CD14-positive monocyte (primary cell): Measurements from ENCODE around the gene SPRED2. TPM values are rescaled to one million over a fixed set of nuclear protein-coding genes. Genes with fewer than 3 reads are reported as not detected.

Experiments used
- DNase-seq, 3 donors: peaks; one replicate each; pipeline ENCODE4 v3.0.0-alpha.2; 2011 to 2022
- H2AFZ ChIP-seq: 2 replicates; pipeline ENCODE4 v1.6.0; 2012; ENCODE audit warnings: mild to moderate bottlenecking, low read depth, low read length, inconsistent platforms; ENCODE audit not compliant: insufficient read depth, poor library complexity, severe bottlenecking
- H3K27ac ChIP-seq, 2 donors: 1 replicate in 1 of 2; 2 replicates in 1 of 2; pipeline ENCODE4 v1.5.1; 2012 to 2013; ENCODE audit warnings: low read length in 2 of 2, control low read depth in 1 of 2, inconsistent platforms in 1 of 2, low read depth in 1 of 2, mild to moderate bottlenecking in 1 of 2
- H3K27me3 ChIP-seq, 2 donors: one replicate each; pipeline versions ENCODE4 v1.6.0 to v1.6.1; 2011 to 2013; ENCODE audit warnings: low read length in 2 of 2; ENCODE audit not compliant: control insufficient read depth in 2 of 2, insufficient read depth in 2 of 2
- H3K36me3 ChIP-seq, 2 donors: replicated peaks in 1 of 2; 1 replicate in 1 of 2; 2 replicates in 1 of 2; pipeline versions ENCODE4 v1.5.1 to v1.6.1; 2012 to 2013; ENCODE audit warnings: low read length in 2 of 2, control low read depth in 1 of 2, inconsistent platforms in 1 of 2, mild to moderate bottlenecking in 1 of 2; ENCODE audit not compliant: insufficient read depth in 2 of 2, control insufficient read depth in 1 of 2
- H3K4me1 ChIP-seq, 2 donors: 1 replicate in 1 of 2; 2 replicates in 1 of 2; pipeline versions ENCODE4 v1.5.1 to v1.6.1; 2012 to 2013; ENCODE audit warnings: low read length in 2 of 2, control low read depth in 1 of 2, inconsistent platforms in 1 of 2, mild to moderate bottlenecking in 1 of 2, moderate library complexity in 1 of 2; ENCODE audit not compliant: insufficient read depth in 2 of 2, control insufficient read depth in 1 of 2
- H3K4me2 ChIP-seq: replicated peaks from 2 replicates; pipeline ENCODE3; 2012; ENCODE audit warnings: low read length, moderate library complexity, mild to moderate bottlenecking; ENCODE audit not compliant: poor library complexity, severe bottlenecking; ENCODE audit errors: extremely low read depth
- H3K4me3 ChIP-seq, 3 experiments: fragments of 200-600 bp in 1 of 3; sonication (generic) in 1 of 3; replicated peaks in 1 of 3; 1 replicate in 2 of 3; 2 replicates in 1 of 3; pipeline ENCODE4 v1.5.1; 2011 to 2013; ENCODE audit warnings: low read length in 3 of 3, mild to moderate bottlenecking in 3 of 3, control low read depth in 2 of 3, low read depth in 2 of 3, inconsistent platforms in 1 of 3, moderate library complexity in 1 of 3
- H3K79me2 ChIP-seq: 2 replicates; pipeline ENCODE4 v1.6.0; 2012; ENCODE audit warnings: mild to moderate bottlenecking, control low read depth, inconsistent platforms, low read length, moderate library complexity; ENCODE audit not compliant: insufficient read depth
- H3K9ac ChIP-seq: 2 replicates; pipeline ENCODE4 v1.6.0; 2017; ENCODE audit warnings: low read length, mild to moderate bottlenecking; ENCODE audit not compliant: insufficient read depth, poor library complexity, severe bottlenecking
- H3K9me3 ChIP-seq, 2 donors: replicated peaks in 1 of 2; 1 replicate in 1 of 2; 2 replicates in 1 of 2; pipeline versions ENCODE4 v1.5.1 to v1.6.1; 2012 to 2013; ENCODE audit warnings: low read length in 2 of 2, control low read depth in 1 of 2; ENCODE audit not compliant: control insufficient read depth in 1 of 2, insufficient read depth in 1 of 2
- H4K20me1 ChIP-seq: 2 replicates; pipeline ENCODE4 v1.6.0; 2012; ENCODE audit warnings: mild to moderate bottlenecking, low read length, control low read depth, moderate library complexity; ENCODE audit not compliant: insufficient read depth
- H3K27ac Mint-ChIP-seq, 7 donors: one replicate each; pipeline ENCODE4 v1.8.0; 2020; ENCODE audit warnings: mild to moderate bottlenecking in 7 of 7, mixed read lengths in 7 of 7, moderate library complexity in 6 of 7, inconsistent platforms in 2 of 7
- H3K27me3 Mint-ChIP-seq, 3 donors: one replicate each; pipeline ENCODE4 v1.8.0; 2021 to 2022; ENCODE audit warnings: low read depth in 3 of 3, mild to moderate bottlenecking in 3 of 3, mixed read lengths in 3 of 3, moderate library complexity in 3 of 3, inconsistent platforms in 1 of 3
- H3K36me3 Mint-ChIP-seq, 2 donors: one replicate each; pipeline ENCODE4 v1.8.0; 2020; ENCODE audit warnings: mixed read lengths in 2 of 2, inconsistent platforms in 1 of 2, mild to moderate bottlenecking in 1 of 2
- H3K4me1 Mint-ChIP-seq: one replicate; pipeline ENCODE4 v1.8.0; 2020; ENCODE audit warnings: mild to moderate bottlenecking, mixed read lengths
- H3K4me3 Mint-ChIP-seq, 2 donors: one replicate each; pipeline ENCODE4 v1.8.0; 2020; ENCODE audit warnings: mild to moderate bottlenecking in 2 of 2, mixed read lengths in 2 of 2, moderate library complexity in 1 of 2
- H3K9me3 Mint-ChIP-seq, 7 donors: one replicate each; pipeline ENCODE4 v1.8.0; 2020 to 2022; ENCODE audit warnings: mixed read lengths in 7 of 7, mild to moderate bottlenecking in 6 of 7, moderate library complexity in 6 of 7, inconsistent platforms in 2 of 7
- CTCF ChIP-seq: fragments of 200-600 bp; IDR thresholded peaks from one replicate; pipeline ENCODE4 v1.8.0; 2022; ENCODE audit warnings: antibody characterized with exemption, mild to moderate bottlenecking
- WGBS: methylation state at CpG from one replicate; pipeline ENCODE4 v1.1.5; 2013; ENCODE audit warnings: missing lambda C conversion rate; ENCODE audit not compliant: insufficient coverage; 5-methylcytosine and 5-hydroxymethylcytosine counted together
- intact Hi-C, 2 donors: fragments of 100-400 bp; cut with micrococcal nuclease; formaldehyde crosslinking; loops; one replicate each; pipeline versions ENCODE4 v1.15.0 to v1.15.1; 2023
- polyA plus RNA-seq, 3 donors: library from polyadenylated mRNA; depleted of rRNA in 1 of 3; unstranded in 2 of 3; stranded (reverse) in 1 of 3; fragments of 300-500 nt in 2 of 3; fragments of >200 nt in 1 of 3; fragmentation: Illumina TruSeq in 2 of 3; gene quantifications; 1 replicate in 2 of 3; 2 replicates in 1 of 3; pipeline ENCODE4 v1.2.3, GENCODE V29; 2012 to 2021

The SPRED2 gene
- polyA plus RNA-seq, 3 donors, result 0.20 to 2.0 (median 0.33) TPM

GRCh38 chr2:65416321-65416720 lies 16.1 kb downstream of the SPRED2 start:
- H3K79me2 ChIP-seq, result peaks cover 3% of the 10 kb centered on the region

GRCh38 chr2:65415091-65415490 lies 17.3 kb downstream of the SPRED2 start:
- Histone ChIP-seq H2AFZ (no peak overlapping the region), H3K27me3 (peaks cover 17 to 29% of the 10 kb centered on the region in 2 donors), H3K4me2 (no peak overlapping the region), H4K20me1 (peaks cover 17% of the 10 kb centered on the region), H3K79me2 (peaks cover 1% of the 10 kb centered on the region), H3K9ac (no peak overlapping the region), H3K27ac (no peak overlapping the region), H3K36me3 (no peaks in the 10 kb centered on the region), H3K4me1 (no peaks in the 10 kb centered on the region), H3K9me3 (no peaks in the 10 kb centered on the region), H3K4me3 (no peak overlapping the region)
- Mint-ChIP-seq H3K27me3 (peaks cover 22 to 34% (median 28%) of the 10 kb centered on the region in 3 donors), H3K4me3 (no peak overlapping the region), H3K27ac (no peak overlapping the region), H3K36me3 (peaks cover 9 to 24% of the 10 kb centered on the region in 2 donors), H3K4me1 (peaks cover 2% of the 10 kb centered on the region), H3K9me3 (no peaks in the 10 kb centered on the region)
- WGBS, result 100% methylated on average over 1 of the region's 1 CpG
- no peak for DNase-seq
- no peak for TF ChIP-seq CTCF
- intact Hi-C loops, result loop anchor here in 1 of 2 donors (5.0 kb wide), 1 partner anchor 33 kb away; no protein-coding TSS in a partner anchor

More at GRCh38 chr2:65416321-65416720, 16.1 kb downstream of the SPRED2 start:
- Histone ChIP-seq H3K9ac (no peak overlapping the region), H3K4me2 (no peak overlapping the region), H3K27me3 (peaks cover 25 to 32% of the 10 kb centered on the region in 2 donors), H2AFZ (no peak overlapping the region), H3K4me3 (no peak overlapping the region), H3K4me1 (peaks cover 7 to 12% of the 10 kb centered on the region in 2 donors), H3K27ac (no peak overlapping the region), H4K20me1 (peaks cover 25% of the 10 kb centered on the region), H3K36me3 (no peaks in the 10 kb centered on the region), H3K9me3 (no peaks in the 10 kb centered on the region)
- peaks cover 10% of the 10 kb centered on the region for H3K4me1 Mint-ChIP-seq
- no peak overlapping the region for H3K27ac Mint-ChIP-seq
- H3K36me3 Mint-ChIP-seq, result peaks cover 9 to 28% of the 10 kb centered on the region in 2 donors
- H3K27me3 Mint-ChIP-seq, result peaks cover 28 to 38% (median 30%) of the 10 kb centered on the region in 3 donors
- no peaks in the 10 kb centered on the region for H3K9me3 Mint-ChIP-seq
- no peak for DNase-seq
- intact Hi-C loops, result loop anchor here in 1 of 2 donors (5.0 kb wide), 1 partner anchor 34 kb away; no protein-coding TSS in a partner anchor
- no peak for TF ChIP-seq CTCF
- peak overlapping the region in 1 of 2 donors; percentile 6 for H3K4me3 Mint-ChIP-seq
- WGBS, result 100% methylated on average over 1 of the region's 3 CpGs
